Adrenal gland (tissue), 12 donors: ENCODE measurements around the gene APBA1. TPM values are rescaled to one million over a fixed set of nuclear protein-coding genes. Genes with fewer than 3 reads are reported as not detected.

Source experiments
- DNase-seq, 7 donors: peaks; one replicate each; pipeline ENCODE4 v3.0.0-alpha.2; 2019 to 2020
- H3K27ac ChIP-seq, 5 donors: fragments of 200-600 bp; sonication (generic) in 4 of 5; 1 replicate in 3 of 5; 2 replicates in 2 of 5; pipeline versions ENCODE4 v1.5.1 to v1.8.0; 2016 to 2020; ENCODE audit warnings: mild to moderate bottlenecking in 1 of 5
- H3K27me3 ChIP-seq: fragments of 200-600 bp; 2 replicates; pipeline ENCODE4 v1.8.0; 2021
- H3K36me3 ChIP-seq, 2 donors: fragments of 200-600 bp; replicated peaks in 1 of 2; 1 replicate in 1 of 2; 2 replicates in 1 of 2; pipeline versions ENCODE4 v1.5.1 to v1.8.0; 2018 to 2022
- H3K4me1 ChIP-seq, 2 donors: fragments of 200-600 bp; replicated peaks in 1 of 2; 1 replicate in 1 of 2; 2 replicates in 1 of 2; pipeline versions ENCODE4 v1.5.1 to v1.8.0; 2018 to 2021
- H3K4me3 ChIP-seq, 4 donors: fragments of 200-600 bp; sonication (generic) in 3 of 4; one replicate each; pipeline ENCODE4 v1.5.1; 2016 to 2018
- H3K9me3 ChIP-seq, 3 donors: fragments of 200-600 bp; sonication (generic) in 1 of 3; replicated peaks in 1 of 3; 1 replicate in 2 of 3; 2 replicates in 1 of 3; pipeline versions ENCODE4 v1.5.1 to v1.8.0; 2016 to 2021
- POLR2A ChIP-seq, 2 donors: fragments of 450-650 bp; IDR thresholded peaks; one replicate each; pipeline ENCODE4 v1.6.1; 2017; ENCODE audit warnings: antibody characterized with exemption in 2 of 2, mild to moderate bottlenecking in 2 of 2, moderate library complexity in 1 of 2
- WGBS, 4 donors: extraction: QIAGEN DNeasy Blood & Tissue Kit in 2 of 4; methylation state at CpG; one replicate each; pipeline versions ENCODE4 v1.1.5 to v1.1.7; 2013 to 2017; 5-methylcytosine and 5-hydroxymethylcytosine counted together
- intact Hi-C, 2 donors: fragments of 100-400 bp; cut with DNase I; formaldehyde crosslinking; loops; one replicate each; pipeline versions ENCODE4 v1.14.1 to v1.15.0; 2022 to 2023
- polyA plus RNA-seq, 3 donors: library from polyadenylated mRNA; stranded (reverse); fragments of 200-250 nt in 2 of 3; fragments of 350-450 nt in 1 of 3; fragmentation: Illumina TruSeq in 1 of 3; extraction: RNeasy Lipid Tissue Mini Kit (QIAGEN cat#74804) in 1 of 3; gene quantifications; one replicate each; pipeline ENCODE4 v1.2.3, GENCODE V29; 2013 to 2014
- total RNA-seq, 9 donors: library from RNA; depleted of rRNA in 4 of 9; stranded (reverse); fragments of >200 nt in 4 of 9; fragments of 120-200 nt in 1 of 9; fragmentation: NEBNext Ultra II Directional in 1 of 9; extraction: Animal tissue kit (Norgen Biotek cat#: 25700) in 1 of 9; gene quantifications; one replicate each; pipeline versions ENCODE4 v1.1.0 to v1.2.4, GENCODE V29; 2013 to 2023
- TF ChIP-seq, protein P1 (sequence below), 6 experiments: fragments of 450-650 bp in 4 of 6; fragments of 200-600 bp in 2 of 6; sonication (generic) in 1 of 6; IDR thresholded peaks; 1 replicate in 5 of 6; 2 replicates in 1 of 6; pipeline versions ENCODE4 v1.5.1 to v1.8.0; 2016 to 2021; ENCODE audit warnings: antibody characterized with exemption in 6 of 6, mild to moderate bottlenecking in 2 of 6, moderate library complexity in 1 of 6
- donor health status: healthy with polysubstance abuse.
- donor health status: Bipolar disorder and iron deficiency.
- donor health status: DM: yes; HTN: yes; CAD: no.
- donor health status: DM: no; HTN: no; CAD: no.
- donor health status: DM: no; HTN: no; CAD: no.
- donor health status: DM: yes; HTN: yes; CAD: no.

APBA1 gene
- total and polyA plus RNA-seq, 12 donors = 0.64 to 6.4 (median 3.5) TPM

DNA sequence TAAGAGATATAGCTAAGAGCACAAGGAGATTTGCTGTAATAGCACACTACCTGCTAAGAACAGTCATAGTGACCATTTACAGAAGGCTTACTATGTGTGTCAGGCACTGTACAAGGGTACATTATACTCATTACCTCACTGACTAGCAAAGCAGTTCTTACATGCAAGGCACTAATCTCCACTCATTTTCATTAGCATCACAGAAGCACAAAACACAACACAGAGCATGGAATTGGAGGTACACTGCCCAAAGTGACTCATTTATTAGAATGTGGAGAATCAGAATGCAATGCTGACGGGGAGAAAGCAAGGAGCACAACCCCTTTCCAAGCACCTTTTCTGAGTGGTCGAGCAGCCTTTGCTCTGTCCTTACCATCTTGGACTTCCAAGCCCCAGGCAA lies 177.4 kb downstream of the APBA1 start:
- TF ChIP-seq, protein P1, sequence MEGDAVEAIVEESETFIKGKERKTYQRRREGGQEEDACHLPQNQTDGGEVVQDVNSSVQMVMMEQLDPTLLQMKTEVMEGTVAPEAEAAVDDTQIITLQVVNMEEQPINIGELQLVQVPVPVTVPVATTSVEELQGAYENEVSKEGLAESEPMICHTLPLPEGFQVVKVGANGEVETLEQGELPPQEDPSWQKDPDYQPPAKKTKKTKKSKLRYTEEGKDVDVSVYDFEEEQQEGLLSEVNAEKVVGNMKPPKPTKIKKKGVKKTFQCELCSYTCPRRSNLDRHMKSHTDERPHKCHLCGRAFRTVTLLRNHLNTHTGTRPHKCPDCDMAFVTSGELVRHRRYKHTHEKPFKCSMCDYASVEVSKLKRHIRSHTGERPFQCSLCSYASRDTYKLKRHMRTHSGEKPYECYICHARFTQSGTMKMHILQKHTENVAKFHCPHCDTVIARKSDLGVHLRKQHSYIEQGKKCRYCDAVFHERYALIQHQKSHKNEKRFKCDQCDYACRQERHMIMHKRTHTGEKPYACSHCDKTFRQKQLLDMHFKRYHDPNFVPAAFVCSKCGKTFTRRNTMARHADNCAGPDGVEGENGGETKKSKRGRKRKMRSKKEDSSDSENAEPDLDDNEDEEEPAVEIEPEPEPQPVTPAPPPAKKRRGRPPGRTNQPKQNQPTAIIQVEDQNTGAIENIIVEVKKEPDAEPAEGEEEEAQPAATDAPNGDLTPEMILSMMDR (IDR thresholded peaks at IDR 0.05) = no peak
- no peak for DNase-seq
- Histone ChIP-seq H3K27ac (no peak overlapping the region), H3K36me3 (no peaks in the 10 kb centered on the region), H3K4me3 (no peak overlapping the region), H3K9me3 (no peaks in the 10 kb centered on the region), H3K27me3 (no peaks in the 10 kb centered on the region), H3K4me1 (no peaks in the 10 kb centered on the region)
- intact Hi-C loops = no loop called here
- WGBS, 4 donors = 69 to 76% (median 72%) methylated on average over 2 of the region's 2 CpGs

DNA sequence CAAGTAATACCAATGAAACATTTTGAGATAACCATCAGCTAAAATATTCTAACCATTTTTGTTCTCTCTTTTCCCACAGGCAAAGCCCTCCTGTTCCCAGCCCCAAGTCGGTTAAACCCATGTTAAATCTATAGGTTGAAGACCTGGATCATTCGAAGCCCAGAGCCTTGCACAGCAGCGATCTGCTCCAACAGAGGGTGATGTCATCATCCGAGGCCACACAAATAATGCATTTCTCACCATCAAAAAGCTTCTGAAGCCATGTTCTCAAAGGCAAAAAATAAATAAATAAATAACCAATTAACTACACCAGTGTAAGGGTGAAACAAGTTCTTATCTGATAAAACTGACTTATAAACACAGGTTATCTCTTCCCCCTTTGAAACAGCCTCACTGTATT lies 178.0 kb downstream of the APBA1 start:
- WGBS, 4 donors = 77 to 87% (median 84%) methylated on average over 4 of the region's 4 CpGs
- no peak for DNase-seq
- Histone ChIP-seq H3K4me1 (no peaks in the 10 kb centered on the region), H3K36me3 (no peaks in the 10 kb centered on the region), H3K9me3 (no peaks in the 10 kb centered on the region), H3K27ac (no peak overlapping the region), H3K4me3 (no peak overlapping the region), H3K27me3 (no peaks in the 10 kb centered on the region)
- intact Hi-C loops = no loop called here
- no peak for TF ChIP-seq POLR2A (IDR thresholded peaks at IDR 0.05)
- TF ChIP-seq, protein P1 (IDR thresholded peaks at IDR 0.05) = no peak

DNA sequence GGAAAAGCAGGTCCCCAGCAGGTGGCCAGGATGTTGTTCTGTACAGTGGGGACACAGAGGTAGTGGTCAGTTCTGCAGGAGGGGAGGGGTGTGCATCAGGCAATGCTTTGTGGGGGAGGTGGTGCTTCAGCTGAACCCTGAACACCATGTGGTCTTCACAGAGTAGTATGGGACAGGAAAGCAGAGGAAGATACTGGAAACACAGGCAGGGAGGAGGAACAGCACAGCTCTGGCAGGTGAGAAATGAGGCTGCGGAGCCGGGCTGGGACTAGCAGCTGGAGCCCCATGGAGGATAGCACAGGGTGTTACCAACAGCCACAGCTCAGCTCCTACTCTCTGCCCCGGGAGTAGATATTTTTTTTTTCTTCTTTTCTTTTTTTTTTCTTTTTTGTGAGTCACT lies 185.7 kb downstream of the APBA1 start:
- Histone ChIP-seq H3K27me3 (no peaks in the 10 kb centered on the region), H3K27ac (no peak overlapping the region), H3K4me3 (no peak overlapping the region), H3K4me1 (no peaks in the 10 kb centered on the region), H3K9me3 (no peaks in the 10 kb centered on the region), H3K36me3 (no peaks in the 10 kb centered on the region)
- intact Hi-C loops = no loop called here
- 54 to 85% (median 77%) methylated on average over 3 of the region's 3 CpGs for WGBS, 4 donors
- TF ChIP-seq, protein P1 (IDR thresholded peaks at IDR 0.05) = no peak
- no peak for TF ChIP-seq POLR2A (IDR thresholded peaks at IDR 0.05)
- no peak for DNase-seq

DNA sequence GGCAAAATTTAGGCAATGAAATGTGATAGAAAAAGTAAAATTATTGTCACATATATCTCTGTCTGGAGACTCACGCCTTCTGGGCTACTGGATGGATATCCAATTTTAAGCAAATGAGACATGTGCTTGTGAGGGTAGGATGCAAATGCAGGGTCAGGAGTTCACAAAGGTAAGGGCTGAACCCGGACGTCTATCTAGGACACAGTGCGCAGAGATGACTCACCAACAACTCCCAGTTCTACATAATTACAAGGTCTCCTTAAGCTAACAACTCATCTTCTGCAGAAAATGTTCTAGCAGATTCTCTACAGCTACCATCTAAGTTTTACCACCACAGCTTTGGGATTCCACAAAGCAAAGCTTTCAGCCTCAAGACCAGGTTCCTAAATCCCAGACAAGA lies 186.7 kb downstream of the APBA1 start:
- 39 to 57% (median 45%) methylated on average over 4 of the region's 4 CpGs for WGBS, 4 donors
- no peak overlapping the region for H3K4me3 ChIP-seq
- TF ChIP-seq, protein P1 (IDR thresholded peaks at IDR 0.05) = no peak
- TF ChIP-seq POLR2A (IDR thresholded peaks at IDR 0.05) = no peak
- H3K27ac ChIP-seq = no peak overlapping the region
- no peak for DNase-seq
- no peaks in the 10 kb centered on the region for H3K27me3 ChIP-seq
- intact Hi-C loops = no loop called here
- no peaks in the 10 kb centered on the region for H3K4me1 ChIP-seq
- H3K9me3 ChIP-seq = no peaks in the 10 kb centered on the region
- H3K36me3 ChIP-seq = no peaks in the 10 kb centered on the region
